ENCODE measurements around the gene CNOT11. TPM values are rescaled to one million over a fixed set of nuclear protein-coding genes. Genes with fewer than 3 reads are reported as not detected.

Gene CNOT11
- total and polyA plus RNA-seq, 2 of the 4 experiments (the other 2 are of a cell fraction), result 36.4 to 55.8 TPM

DNA sequence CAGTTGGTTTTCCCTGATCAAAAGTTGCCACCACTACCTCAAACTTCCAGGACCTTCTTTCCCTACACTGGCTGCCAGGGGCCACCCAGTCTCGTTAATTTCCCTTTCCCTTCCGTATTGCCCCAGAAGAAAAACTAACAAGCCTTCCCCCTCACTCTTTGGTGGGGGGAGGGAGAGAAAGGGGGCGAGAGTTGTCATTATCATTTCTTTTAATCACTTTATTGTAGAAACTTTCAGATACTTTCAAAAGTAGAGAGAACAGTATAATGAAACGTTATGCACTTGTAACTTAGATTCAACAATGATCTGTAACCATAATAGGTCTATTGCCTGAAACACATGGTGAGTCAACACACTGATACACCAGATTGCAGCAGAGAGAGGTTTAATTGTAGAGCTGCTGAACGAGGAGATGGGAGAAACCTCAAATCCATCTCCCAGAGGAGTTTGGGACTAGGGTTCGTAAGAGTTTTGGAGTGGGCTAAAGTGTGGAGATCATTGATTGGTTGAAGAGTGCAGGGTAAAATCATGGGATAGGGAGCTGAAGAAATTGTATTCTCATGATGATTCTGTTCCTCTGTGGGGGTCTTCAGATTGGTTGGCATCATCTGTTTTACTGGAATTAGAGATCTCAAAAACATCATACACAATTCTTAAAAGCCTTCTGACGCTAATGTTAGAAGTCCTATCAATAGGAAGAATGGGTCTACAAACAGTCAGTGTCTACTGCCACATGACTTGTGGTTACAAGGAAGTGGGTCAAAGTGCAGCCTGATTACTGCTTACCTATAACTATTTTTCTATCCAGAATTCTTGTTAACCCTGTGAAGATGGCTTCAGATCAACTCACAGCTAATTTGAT is 58.4 kb downstream of the CNOT11 start:
- POLR2A ChIA-PET (ENCODE audit: unreplicated experiment), result no interaction called here
- Histone ChIP-seq H3K23ac (ENCODE audit: low read depth, low read length) (no peak overlapping the region), H3K4me2 (ENCODE audit: low read depth, low read length) (no peak overlapping the region), H2BK15ac (ENCODE audit: low read depth, low read length) (no peak overlapping the region), H4K20me1 (ENCODE audit: insufficient read depth, low read length) (peaks cover 20% of the 10 kb centered on the region), H3K27ac (ENCODE audit: insufficient read depth, low read length) (no peak overlapping the region), H3K18ac (ENCODE audit: low read depth, low read length) (no peak overlapping the region), H2BK20ac (ENCODE audit: low read depth, low read length) (no peak overlapping the region), H2BK5ac (ENCODE audit: low read depth, low read length, poor library complexity, severe bottlenecking) (no peak overlapping the region), H3K36me3 (ENCODE audit: control insufficient read depth, insufficient read depth, low read length) (no peaks in the 10 kb centered on the region), H3K27me3 (ENCODE audit: control insufficient read depth, insufficient read depth, low read length) (peaks cover 3% of the 10 kb centered on the region; the same call in 1 of the 2 replicates), H4K5ac (ENCODE audit: low read depth, low read length) (no peak overlapping the region), H2AK5ac (ENCODE audit: low read depth, low read length) (no peak overlapping the region), H3K4me3 (ENCODE audit: insufficient read depth, low read depth, low read length) (no peak overlapping the region), H2AK9ac (replicated peaks; ENCODE audit: low read depth, low read length, poor library complexity) (no peak overlapping the region), H3K9me3 (ENCODE audit: control insufficient read depth, insufficient read depth, low read length) (no peaks in the 10 kb centered on the region), H4K8ac (ENCODE audit: low read depth in 2 of 2, low read length in 2 of 2) (no peak overlapping the region), H4K91ac (ENCODE audit: insufficient read depth, low read depth, low read length) (no peak overlapping the region), H3K9ac (ENCODE audit: low read depth, low read length) (no peak overlapping the region), H3K14ac (replicated peaks; ENCODE audit: low read depth, low read length) (no peak overlapping the region), H3K4me1 (ENCODE audit: control insufficient read depth, insufficient read depth, low read length) (peaks cover 9% of the 10 kb centered on the region), H2BK120ac (ENCODE audit: low read depth, low read length) (no peak overlapping the region), H3K79me1 (ENCODE audit: low read depth in 1 of 2, low read length in 2 of 2) (peaks cover 6 to 25% of the 10 kb centered on the region in 2 experiments), H2AFZ (replicated peaks; ENCODE audit: low read length, poor library complexity) (no peak overlapping the region), H3K9me1 (ENCODE audit: insufficient read depth, low read length) (peaks cover 10% of the 10 kb centered on the region), H3K4ac (ENCODE audit: low read depth, low read length) (no peak overlapping the region), H3K56ac (ENCODE audit: extremely low read depth, insufficient read depth, low read length) (no peak overlapping the region)
- in situ Hi-C loops (cut with MboI; ENCODE audit: low sequenced_read_pairs) (no loop called here), dilution Hi-C loops (cut with HindIII; ENCODE audit: low sequenced_read_pairs, unreplicated experiment) (no loop called here), intact Hi-C loops (cut with micrococcal nuclease) (no loop called here)
- DNase-seq (peak; percentile 17), ATAC-seq (ENCODE audit: low read depth) (no peak)
- CTCF ChIA-PET, result no interaction called here
- BruUV-seq (replicated peaks), result no TSS peak
- WGBS, 2 experiments (ENCODE audit: extremely low coverage in 2 of 2, insufficient read length in 1 of 2), result no CpG with 5 or more reads among the region's 7 CpGs
- TF ChIP-seq, protein P1, sequence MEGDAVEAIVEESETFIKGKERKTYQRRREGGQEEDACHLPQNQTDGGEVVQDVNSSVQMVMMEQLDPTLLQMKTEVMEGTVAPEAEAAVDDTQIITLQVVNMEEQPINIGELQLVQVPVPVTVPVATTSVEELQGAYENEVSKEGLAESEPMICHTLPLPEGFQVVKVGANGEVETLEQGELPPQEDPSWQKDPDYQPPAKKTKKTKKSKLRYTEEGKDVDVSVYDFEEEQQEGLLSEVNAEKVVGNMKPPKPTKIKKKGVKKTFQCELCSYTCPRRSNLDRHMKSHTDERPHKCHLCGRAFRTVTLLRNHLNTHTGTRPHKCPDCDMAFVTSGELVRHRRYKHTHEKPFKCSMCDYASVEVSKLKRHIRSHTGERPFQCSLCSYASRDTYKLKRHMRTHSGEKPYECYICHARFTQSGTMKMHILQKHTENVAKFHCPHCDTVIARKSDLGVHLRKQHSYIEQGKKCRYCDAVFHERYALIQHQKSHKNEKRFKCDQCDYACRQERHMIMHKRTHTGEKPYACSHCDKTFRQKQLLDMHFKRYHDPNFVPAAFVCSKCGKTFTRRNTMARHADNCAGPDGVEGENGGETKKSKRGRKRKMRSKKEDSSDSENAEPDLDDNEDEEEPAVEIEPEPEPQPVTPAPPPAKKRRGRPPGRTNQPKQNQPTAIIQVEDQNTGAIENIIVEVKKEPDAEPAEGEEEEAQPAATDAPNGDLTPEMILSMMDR (conservative IDR thresholded peaks at IDR 0.05; ENCODE audit: low read depth, low read length), result no peak
- TF ChIP-seq USF2 (IDR thresholded peaks at IDR 0.05; ENCODE audit: low read depth, low read length) (no peak), NFE2L2 (IDR thresholded peaks at IDR 0.05; ENCODE audit: low read depth, low read length) (no peak), POLR2A (IDR thresholded peaks at IDR 0.05; ENCODE audit: low read depth, low read length) (no peak), CEBPB (IDR thresholded peaks at IDR 0.05; ENCODE audit: low read depth, low read length) (no peak), RCOR1 (IDR thresholded peaks at IDR 0.05; ENCODE audit: insufficient replicate concordance, low read length) (no peak), RAD21 (IDR thresholded peaks at IDR 0.05; ENCODE audit: low read length) (no peak), CHD1 (IDR thresholded peaks at IDR 0.05; ENCODE audit: low read depth, low read length) (no peak), ELK1 (IDR thresholded peaks at IDR 0.05; ENCODE audit: borderline replicate concordance, low read depth, low read length) (no peak)
